WTC11 (cell line): ENCODE data around the gene ZNF423. TPM values are rescaled to one million over a fixed set of nuclear protein-coding genes. Genes with fewer than 3 reads are reported as not detected.

Experiments used
- ATAC-seq: fragments of 200-7000 bp; cut with Tn5 transposase; 2 replicates; pipeline ENCODE4 v1.10.0; 2021; ENCODE audit warnings: mild to moderate bottlenecking, moderate library complexity
- CTCF ChIA-PET: fragments of 300-600 bp; sonication (Branson Sonifier 250); formaldehyde crosslinking; loops from one replicate; lab custom pipeline; 2021; ENCODE audit warnings: antibody characterized with exemption; lab: Charles Lee
- POLR2A ChIA-PET: fragments of 350-600 bp; sonication (Branson Sonifier 250); formaldehyde crosslinking; loops from one replicate; lab custom pipeline; 2021; ENCODE audit warnings: antibody characterized with exemption; lab: Charles Lee
- DNase-seq: peaks from one replicate; pipeline ENCODE4 v3.0.0; 2021; ENCODE audit warnings: low spot score
- H3K27ac Mint-ChIP-seq: 2 replicates; pipeline ENCODE4 v1.8.0; 2021; ENCODE audit warnings: mixed read lengths
- H3K27me3 Mint-ChIP-seq: 2 replicates; pipeline ENCODE4 v1.8.0; 2021; ENCODE audit warnings: low read depth, mild to moderate bottlenecking, moderate library complexity, mixed read lengths
- H3K36me3 Mint-ChIP-seq: 2 replicates; pipeline ENCODE4 v1.8.0; 2021; ENCODE audit warnings: mixed read lengths
- H3K4me1 Mint-ChIP-seq: 2 replicates; pipeline ENCODE4 v1.8.0; 2022; ENCODE audit warnings: mixed read lengths
- H3K4me3 Mint-ChIP-seq: 2 replicates; pipeline ENCODE4 v1.8.0; 2021; ENCODE audit warnings: mild to moderate bottlenecking, moderate library complexity, mixed read lengths
- H3K9me3 Mint-ChIP-seq: 2 replicates; pipeline ENCODE4 v1.8.0; 2021; ENCODE audit warnings: mixed read lengths
- ATF1 ChIP-seq: sonication (generic); formaldehyde crosslinking; IDR thresholded peaks from 2 replicates; pipeline ENCODE4 v1.8.1; 2023; ENCODE audit warnings: mild to moderate bottlenecking, moderate library complexity, missing genetic modification reagents
- CREB1 ChIP-seq: sonication (generic); formaldehyde crosslinking; IDR thresholded peaks from 2 replicates; pipeline ENCODE4 v1.8.0; 2023; ENCODE audit warnings: mild to moderate bottlenecking, missing genetic modification reagents
- ESRRA ChIP-seq: sonication (generic); formaldehyde crosslinking; IDR thresholded peaks from 2 replicates; pipeline ENCODE4 v1.8.1; 2022; ENCODE audit warnings: mild to moderate bottlenecking, missing genetic modification reagents, borderline replicate concordance
- FOXJ3 ChIP-seq: sonication (generic); formaldehyde crosslinking; IDR thresholded peaks from 2 replicates; pipeline ENCODE4 v1.9.0; 2021; ENCODE audit warnings: missing genetic modification reagents, mild to moderate bottlenecking, borderline replicate concordance
- FOXK1 ChIP-seq: sonication (generic); formaldehyde crosslinking; IDR thresholded peaks from 2 replicates; pipeline ENCODE4 v1.8.0; 2022; ENCODE audit warnings: mild to moderate bottlenecking, moderate library complexity, missing genetic modification reagents
- IRF2 ChIP-seq: sonication (generic); formaldehyde crosslinking; IDR thresholded peaks from 2 replicates; pipeline ENCODE4 v1.8.0; 2022; ENCODE audit warnings: low read depth, missing genetic modification reagents, borderline replicate concordance
- PRDM15 ChIP-seq: sonication (generic); formaldehyde crosslinking; IDR thresholded peaks from 2 replicates; pipeline ENCODE4 v1.8.0; 2022; ENCODE audit warnings: missing genetic modification reagents
- SMAD4 ChIP-seq: sonication (generic); formaldehyde crosslinking; IDR thresholded peaks from 2 replicates; pipeline ENCODE4 v1.8.0; 2022; ENCODE audit warnings: mild to moderate bottlenecking, missing genetic modification reagents
- TP53 ChIP-seq: sonication (generic); formaldehyde crosslinking; IDR thresholded peaks from 2 replicates; pipeline ENCODE4 v1.8.1; 2023; ENCODE audit warnings: mild to moderate bottlenecking, missing genetic modification reagents
- ZNF138 ChIP-seq: sonication (generic); formaldehyde crosslinking; conservative IDR thresholded peaks from 2 replicates; pipeline ENCODE4 v1.8.1; 2022; ENCODE audit warnings: mild to moderate bottlenecking, moderate library complexity, missing genetic modification reagents
- ZNF232 ChIP-seq: sonication (generic); formaldehyde crosslinking; IDR thresholded peaks from 2 replicates; pipeline ENCODE4 v1.8.0; 2022; ENCODE audit warnings: mild to moderate bottlenecking, missing genetic modification reagents
- ZNF423 ChIP-seq: fragments of 250-450 bp; sonication (Bioruptor Pico); IDR thresholded peaks from 2 replicates; pipeline ENCODE4 v2.1.2; 2022; ENCODE audit warnings: mild to moderate bottlenecking, moderate library complexity
- ZNF532 ChIP-seq: fragments of 250-450 bp; sonication (Bioruptor Pico); IDR thresholded peaks from 2 replicates; pipeline ENCODE4 v1.9.0; 2021; ENCODE audit warnings: mild to moderate bottlenecking, borderline replicate concordance
- total RNA-seq: library from RNA; stranded (reverse); gene quantifications from 3 replicates; pipeline ENCODE4 v1.2.3, GENCODE V29; 2021
- TF ChIP-seq, protein P1 (sequence below): sonication (generic); formaldehyde crosslinking; IDR thresholded peaks from 2 replicates; pipeline ENCODE4 v1.8.1; 2022; ENCODE audit warnings: mild to moderate bottlenecking, moderate library complexity, missing genetic modification reagents
- TF ChIP-seq, protein P2 (sequence below): fragments of 250-450 bp; sonication (Bioruptor Pico); IDR thresholded peaks from 2 replicates; pipeline ENCODE4 v2.1.2; 2022; ENCODE audit warnings: mild to moderate bottlenecking, moderate library complexity
- TF ChIP-seq, protein P3 (sequence below): fragments of 250-450 bp; sonication (Bioruptor Pico); IDR thresholded peaks from 2 replicates; pipeline ENCODE4 v1.9.0; 2021; ENCODE audit warnings: moderate library complexity, mild to moderate bottlenecking, inconsistent platforms, borderline replicate concordance
- TF ChIP-seq, protein P4 (sequence below): sonication (generic); formaldehyde crosslinking; conservative IDR thresholded peaks from 2 replicates; pipeline ENCODE4 v1.8.1; 2022; ENCODE audit warnings: mild to moderate bottlenecking, missing genetic modification reagents

The ZNF423 gene
- total RNA-seq, 1 experiment from 2014 or later = 38.8 TPM

GRCh38 chr16:49866595-49867071, 10.7 kb upstream of the ZNF423 start:
- no peaks in the 10 kb centered on the region for H3K36me3 Mint-ChIP-seq
- no peak for TF ChIP-seq IRF2 (CRISPR knock-in tag)
- TF ChIP-seq ZNF423 (CRISPR knock-in tag) = peak; percentile 64; the same call in 1 of the 2 replicates
- no peak for TF ChIP-seq FOXJ3
- H3K9me3 Mint-ChIP-seq = no peaks in the 10 kb centered on the region
- DNase-seq (peak; percentile 58), ATAC-seq (peak; percentile 93)
- H3K27me3 Mint-ChIP-seq = peaks cover 7% of the 10 kb centered on the region
- POLR2A ChIA-PET = interaction anchor here (0.5 kb wide), 1 partner anchor 12 kb away, joined by 3 read pairs; no protein-coding TSS in a partner anchor
- no peak overlapping the region for H3K4me3 Mint-ChIP-seq
- CTCF ChIA-PET = interaction anchor here (0.7 to 12.1 kb wide), 6 partner anchors 7 to 91 kb away, joined by 3 to 199 read pairs (median 11); no protein-coding TSS in a partner anchor
- H3K4me1 Mint-ChIP-seq = peaks cover 17% of the 10 kb centered on the region
- H3K27ac Mint-ChIP-seq = no peak overlapping the region

GRCh38 chr16:49862694-49863093, 6.8 kb upstream of the ZNF423 start:
- POLR2A ChIA-PET = no interaction called here
- CTCF ChIA-PET = interaction anchor here (1.0 to 12.1 kb wide), 6 partner anchors 11 to 162 kb away, joined by 3 to 199 read pairs (median 4); partner anchors contain the start of gene CNEP1R1
- Mint-ChIP-seq H3K27ac (no peak overlapping the region), H3K27me3 (peaks cover 30% of the 10 kb centered on the region), H3K4me3 (no peak overlapping the region), H3K36me3 (no peaks in the 10 kb centered on the region), H3K4me1 (peaks cover 16% of the 10 kb centered on the region), H3K9me3 (no peaks in the 10 kb centered on the region)
- TF ChIP-seq ZNF532 (CRISPR knock-in tag) (no peak), ZNF138 (CRISPR knock-in tag) (no peak), SMAD4 (no peak), TP53 (no peak), CREB1 (CRISPR knock-in tag) (no peak), ATF1 (CRISPR knock-in tag) (no peak), ZNF232 (CRISPR knock-in tag) (no peak), IRF2 (CRISPR knock-in tag) (no peak), ESRRA (CRISPR knock-in tag) (no peak), FOXK1 (no peak), PRDM15 (CRISPR knock-in tag) (no peak)
- TF ChIP-seq, protein P1, sequence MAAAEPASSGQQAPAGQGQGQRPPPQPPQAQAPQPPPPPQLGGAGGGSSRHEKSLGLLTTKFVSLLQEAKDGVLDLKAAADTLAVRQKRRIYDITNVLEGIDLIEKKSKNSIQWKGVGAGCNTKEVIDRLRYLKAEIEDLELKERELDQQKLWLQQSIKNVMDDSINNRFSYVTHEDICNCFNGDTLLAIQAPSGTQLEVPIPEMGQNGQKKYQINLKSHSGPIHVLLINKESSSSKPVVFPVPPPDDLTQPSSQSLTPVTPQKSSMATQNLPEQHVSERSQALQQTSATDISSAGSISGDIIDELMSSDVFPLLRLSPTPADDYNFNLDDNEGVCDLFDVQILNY (CRISPR knock-in tag) = no peak
- TF ChIP-seq, protein P2, sequence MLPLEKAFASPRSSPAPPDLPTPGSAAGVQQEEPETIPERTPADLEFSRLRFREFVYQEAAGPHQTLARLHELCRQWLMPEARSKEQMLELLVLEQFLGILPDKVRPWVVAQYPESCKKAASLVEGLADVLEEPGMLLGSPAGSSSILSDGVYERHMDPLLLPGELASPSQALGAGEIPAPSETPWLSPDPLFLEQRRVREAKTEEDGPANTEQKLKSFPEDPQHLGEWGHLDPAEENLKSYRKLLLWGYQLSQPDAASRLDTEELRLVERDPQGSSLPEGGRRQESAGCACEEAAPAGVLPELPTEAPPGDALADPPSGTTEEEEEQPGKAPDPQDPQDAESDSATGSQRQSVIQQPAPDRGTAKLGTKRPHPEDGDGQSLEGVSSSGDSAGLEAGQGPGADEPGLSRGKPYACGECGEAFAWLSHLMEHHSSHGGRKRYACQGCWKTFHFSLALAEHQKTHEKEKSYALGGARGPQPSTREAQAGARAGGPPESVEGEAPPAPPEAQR (CRISPR knock-in tag) = no peak
- TF ChIP-seq, protein P3, sequence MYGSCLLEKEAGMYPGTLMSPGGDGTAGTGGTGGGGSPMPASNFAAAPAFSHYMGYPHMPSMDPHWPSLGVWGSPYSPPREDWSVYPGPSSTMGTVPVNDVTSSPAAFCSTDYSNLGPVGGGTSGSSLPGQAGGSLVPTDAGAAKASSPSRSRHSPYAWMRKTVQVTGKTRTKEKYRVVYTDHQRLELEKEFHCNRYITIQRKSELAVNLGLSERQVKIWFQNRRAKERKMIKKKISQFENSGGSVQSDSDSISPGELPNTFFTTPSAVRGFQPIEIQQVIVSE = no peak
- TF ChIP-seq, protein P4, sequence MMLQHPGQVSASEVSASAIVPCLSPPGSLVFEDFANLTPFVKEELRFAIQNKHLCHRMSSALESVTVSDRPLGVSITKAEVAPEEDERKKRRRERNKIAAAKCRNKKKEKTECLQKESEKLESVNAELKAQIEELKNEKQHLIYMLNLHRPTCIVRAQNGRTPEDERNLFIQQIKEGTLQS (CRISPR knock-in tag) = no peak
- no peak for ATAC-seq
- no peak for DNase-seq
